Activated naive CD4-positive, alpha-beta T cell (primary cell): ENCODE measurements around the gene LY6G6D.
"Not testable (repeated sequence)": the region's sequence is repeated elsewhere in the genome, so short reads cannot be mapped to it uniquely, and the experiment has no call there.

Experiments used
- DNase-seq, 4 experiments: peaks; one replicate each; lab custom pipeline; 2025; lab: John Stamatoyannopoulos, UW

Gene LY6G6D

DNA sequence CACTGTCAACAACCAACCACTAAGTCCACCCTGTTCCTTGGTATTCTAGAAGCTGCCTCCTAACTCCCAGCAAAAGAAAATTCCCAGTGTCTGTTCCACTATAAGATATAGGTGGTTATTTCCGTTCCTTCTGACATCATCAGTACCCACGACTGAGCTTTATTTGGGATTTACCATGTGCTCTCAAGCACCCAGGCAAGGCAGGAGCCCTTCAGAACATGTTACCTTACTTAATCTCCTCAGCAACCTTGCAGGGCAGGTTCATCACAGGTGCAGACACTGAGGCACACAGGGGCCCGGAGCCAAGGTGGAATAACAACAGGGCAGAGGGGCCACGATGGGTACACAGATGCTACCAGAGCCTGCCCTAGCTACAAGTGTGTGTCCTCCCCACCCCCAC is 22.8 kb upstream of the LY6G6D start:
- no peak for DNase-seq

DNA sequence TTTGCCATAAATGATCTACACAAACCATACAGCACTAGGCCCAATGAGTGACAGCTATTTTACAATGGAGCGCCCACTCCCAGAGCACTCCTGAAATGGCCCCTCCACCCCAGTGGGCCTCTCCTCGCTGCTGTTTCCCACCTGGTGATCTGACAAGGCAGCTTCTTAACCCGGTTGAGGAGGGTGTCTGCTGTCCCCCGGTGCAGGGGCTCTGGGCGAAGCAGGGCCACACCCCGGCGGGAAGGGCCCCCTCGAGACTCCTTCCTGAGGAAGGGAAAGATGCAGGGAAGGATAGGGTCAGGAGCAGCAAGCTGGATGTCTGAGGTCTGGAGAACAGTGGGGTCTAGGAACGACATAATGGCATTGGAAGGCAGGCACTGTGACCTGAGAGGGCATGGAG is 22.3 kb upstream of the LY6G6D start:
- no peak for DNase-seq

DNA sequence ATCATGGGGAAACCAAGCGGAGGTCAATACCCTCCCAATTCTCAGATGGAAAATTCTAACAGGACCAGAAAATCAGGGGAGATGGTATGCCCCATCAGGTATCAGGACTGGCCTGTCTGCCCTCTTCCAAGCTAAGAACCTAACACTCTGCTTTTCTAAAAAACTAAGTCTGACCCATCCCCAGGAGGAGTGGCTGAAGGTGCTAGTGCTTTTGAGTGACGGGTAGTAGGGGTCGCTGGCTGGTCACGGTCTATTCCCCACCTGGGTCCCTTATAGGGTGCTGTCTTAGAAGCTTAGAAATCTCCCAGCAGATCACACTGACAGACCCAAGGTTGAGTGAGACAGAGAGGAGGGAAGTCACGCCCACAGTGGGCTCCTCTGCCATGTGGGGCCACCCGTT is 21.6 kb upstream of the LY6G6D start:
- DNase-seq = no peak

DNA sequence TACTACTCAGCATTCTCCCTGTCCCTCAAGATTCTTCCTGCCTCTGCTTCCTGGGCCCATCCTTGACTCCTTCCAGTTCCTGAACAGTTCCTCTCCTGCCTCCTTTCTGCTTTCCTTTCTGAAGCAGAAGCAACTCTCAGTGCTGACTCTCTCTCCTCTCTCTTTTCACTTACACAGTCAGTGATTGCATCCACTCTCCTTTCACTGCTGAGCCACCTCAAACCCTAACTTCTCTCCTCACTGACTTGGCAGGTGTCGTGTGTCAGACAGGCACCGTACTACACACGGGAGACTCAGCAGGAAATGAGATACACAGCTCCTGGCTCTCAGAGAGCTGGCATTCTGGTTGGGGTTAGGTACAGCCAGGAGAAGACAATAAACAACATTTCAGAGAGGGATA is 17.6 kb upstream of the LY6G6D start:
- DNase-seq = no peak

DNA sequence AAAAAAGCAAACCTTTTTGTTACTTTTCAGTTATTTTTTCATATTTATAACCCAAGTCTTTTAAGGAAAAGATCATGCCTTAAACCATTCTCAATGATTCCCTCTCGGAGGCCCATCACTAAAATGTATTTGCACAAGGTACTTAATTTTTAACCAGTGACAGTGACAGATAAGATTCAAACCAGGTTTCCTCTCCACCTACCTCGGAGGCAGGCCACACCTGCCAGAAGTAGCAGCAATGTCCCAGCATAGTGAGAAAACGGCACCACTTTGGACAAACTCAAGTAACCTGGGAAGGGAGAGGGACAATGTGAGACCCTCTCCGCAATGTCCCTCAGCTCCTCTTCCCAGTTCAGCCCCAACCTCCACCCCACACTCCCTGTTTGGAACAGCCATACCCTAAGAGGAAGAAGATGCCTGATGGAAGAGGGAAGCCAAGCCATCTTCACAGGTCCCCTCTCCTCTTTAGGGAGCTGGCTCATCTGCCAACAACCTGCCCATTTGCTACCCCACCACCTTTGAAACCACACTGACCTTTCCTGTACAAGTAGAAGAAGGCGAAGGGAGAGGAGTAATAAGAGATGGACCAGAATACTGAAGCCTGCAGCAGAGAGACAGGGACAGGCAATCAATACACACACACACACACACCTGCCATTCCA is 14.3 kb upstream of the LY6G6D start:
- DNase-seq = no peak

DNA sequence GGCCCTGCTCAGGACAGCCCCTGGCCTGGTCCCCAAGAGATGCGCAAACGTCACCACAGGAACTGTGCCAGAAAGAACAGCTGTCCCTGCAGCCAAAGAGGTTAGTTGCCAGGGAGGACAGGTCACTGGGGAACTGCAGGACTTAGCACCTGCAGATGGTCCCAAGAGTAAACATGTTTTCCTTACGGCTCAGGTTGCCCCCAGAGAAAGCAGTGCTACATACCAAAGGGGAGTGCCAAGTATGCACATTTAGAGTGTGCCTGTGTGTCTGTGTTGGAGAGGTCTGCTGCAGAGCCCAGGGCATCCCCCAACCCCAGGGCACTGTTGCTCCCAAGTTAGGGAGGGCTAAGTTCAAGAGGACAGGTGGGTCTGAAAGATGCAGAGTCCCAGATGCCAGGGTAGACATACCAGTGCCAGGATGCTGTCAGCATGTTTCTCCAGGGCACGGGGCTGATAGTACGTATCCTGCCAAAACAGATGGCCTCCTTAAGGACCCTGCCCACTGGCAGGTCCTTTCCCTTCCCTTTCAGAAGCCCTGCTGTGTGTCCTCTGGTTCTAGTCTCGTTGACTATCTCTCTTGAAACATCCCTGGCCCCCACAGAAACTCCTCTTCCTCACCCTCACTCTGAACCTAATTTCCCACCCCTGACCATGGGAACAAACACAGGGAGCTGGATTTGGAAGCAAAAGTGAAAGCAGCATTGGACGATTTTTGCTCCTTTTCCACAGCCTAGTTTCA is 13.3 kb upstream of the LY6G6D start:
- no peak for DNase-seq

DNA sequence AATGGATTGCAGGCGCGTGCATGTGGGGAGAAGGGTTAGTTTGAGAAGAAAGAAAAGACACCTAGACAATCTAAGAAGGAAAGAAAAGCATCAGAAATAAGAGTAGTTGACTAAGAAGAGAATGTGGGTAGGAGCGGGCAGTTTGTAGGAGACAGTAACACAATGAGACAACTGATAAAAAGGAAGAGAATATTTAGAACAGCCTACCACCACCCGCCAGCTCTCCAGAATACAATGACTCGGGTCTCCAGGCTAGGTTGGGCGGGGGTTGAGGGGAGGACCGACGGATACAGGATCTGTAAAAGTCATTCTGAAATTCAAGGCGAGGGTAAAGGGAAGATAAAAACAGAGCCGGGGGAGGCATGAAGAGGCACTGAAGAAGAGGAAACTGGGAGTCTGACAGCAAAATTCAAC is 12.7 kb upstream of the LY6G6D start:
- DNase-seq = no peak

DNA sequence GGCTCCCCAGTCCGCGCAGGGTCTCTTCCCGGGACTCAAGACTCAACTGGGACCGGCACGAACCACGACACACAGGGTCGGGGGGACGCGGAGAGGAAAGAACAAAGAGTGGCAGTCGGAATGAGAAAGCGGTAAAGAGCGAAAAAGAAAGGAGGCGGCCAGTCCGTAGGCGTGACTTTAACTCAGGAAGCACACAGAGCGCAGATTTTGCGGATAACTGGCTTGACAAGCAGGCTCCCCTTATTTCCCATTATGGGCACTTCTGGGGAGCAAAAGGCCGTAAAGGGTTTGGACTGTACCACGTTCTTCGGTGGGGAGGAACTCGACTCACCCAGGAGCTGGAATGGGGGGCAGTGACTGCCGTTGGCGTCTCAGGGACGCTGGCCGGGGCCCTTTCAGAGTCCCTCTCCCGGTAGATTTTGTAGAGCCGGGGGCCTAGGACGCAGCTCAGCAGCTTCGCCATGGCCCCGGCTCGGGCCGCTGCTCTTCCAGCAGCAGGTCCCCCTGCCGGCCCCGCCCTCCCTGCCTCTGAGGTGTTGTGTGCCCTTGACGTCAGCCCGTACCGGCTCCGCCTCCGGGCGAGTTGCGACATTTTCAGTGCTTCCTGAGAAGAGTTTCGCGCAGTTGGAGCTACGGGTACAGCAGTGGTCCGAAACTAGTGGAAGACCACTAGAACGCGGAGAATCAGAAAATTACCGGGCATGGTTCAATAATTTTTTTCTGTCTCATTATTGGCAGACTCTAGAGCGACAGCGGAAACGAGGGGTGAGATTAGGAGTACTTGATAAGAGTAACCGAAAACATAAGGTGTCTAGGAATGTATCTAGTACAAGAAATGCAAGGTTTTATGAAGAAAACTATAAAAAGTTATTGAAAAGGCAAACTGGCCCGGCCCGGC is 12.1 kb upstream of the LY6G6D start, which contains the start of gene ABHD16A:
Gene ABHD16A, minus strand, starts transcription at position 506 of the 898 bp plus-strand sequence. Its CDS starts 43 bp downstream, at position 463.
- peak; percentile 74 to 94 (median 84) for DNase-seq

DNA sequence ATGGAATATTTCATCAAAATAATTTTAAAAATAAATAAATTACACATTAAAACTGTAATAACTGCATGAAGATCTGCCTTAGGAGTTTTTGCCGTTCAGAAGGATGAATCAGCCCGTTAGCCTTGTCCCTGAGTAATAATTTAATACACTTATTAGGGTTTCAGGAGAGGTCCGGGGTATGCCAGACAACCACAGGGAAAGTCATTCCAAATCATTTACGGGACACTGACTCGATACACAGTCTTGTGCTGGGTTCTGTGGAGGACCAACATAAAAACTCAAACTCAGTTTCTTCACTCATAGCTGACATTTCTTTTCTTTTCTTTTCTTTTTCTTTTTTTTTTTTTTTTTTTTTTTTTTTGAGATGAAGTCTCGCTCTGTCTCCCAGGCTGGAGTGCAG is 9.2 kb upstream of the LY6G6D start:
- DNase-seq = no peak

DNA sequence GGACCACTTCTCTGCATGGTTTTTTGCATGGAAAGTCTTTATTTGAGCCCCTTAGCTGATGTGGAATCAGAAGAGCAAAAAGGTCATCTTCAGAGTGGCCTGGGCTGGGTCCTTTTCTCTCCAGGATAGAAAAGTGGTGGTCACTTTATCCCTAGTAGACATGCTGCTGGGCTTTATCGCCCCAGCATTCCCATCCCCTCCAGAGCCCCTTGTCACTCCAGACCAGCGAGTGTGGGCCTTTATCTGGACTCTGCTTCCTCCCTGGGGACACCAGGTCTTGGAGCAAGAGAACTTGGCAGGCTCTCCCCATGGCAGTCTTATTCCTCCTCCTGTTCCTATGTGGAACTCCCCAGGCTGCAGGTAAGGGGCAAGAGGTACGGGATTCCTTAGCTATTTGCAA is 8.5 kb upstream of the LY6G6D start, which contains the start of gene LY6G6F:
Gene LY6G6F, plus strand, starts transcription at position 268 of the 400 bp plus-strand sequence. Its CDS starts 41 bp downstream, at position 309.
- DNase-seq = no peak

DNA sequence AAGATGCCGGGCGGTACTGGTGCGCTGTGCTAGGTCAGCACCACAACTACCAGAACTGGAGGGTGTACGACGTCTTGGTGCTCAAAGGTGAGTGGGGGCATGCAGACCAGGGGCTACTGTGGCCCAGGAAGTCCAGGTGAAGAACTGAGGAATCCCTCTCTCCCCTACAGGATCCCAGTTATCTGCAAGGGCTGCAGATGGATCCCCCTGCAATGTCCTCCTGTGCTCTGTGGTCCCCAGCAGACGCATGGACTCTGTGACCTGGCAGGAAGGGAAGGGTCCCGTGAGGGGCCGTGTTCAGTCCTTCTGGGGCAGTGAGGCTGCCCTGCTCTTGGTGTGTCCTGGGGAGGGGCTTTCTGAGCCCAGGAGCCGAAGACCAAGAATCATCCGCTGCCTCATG is 7.4 kb upstream of the LY6G6D start:
- DNase-seq = no peak

DNA sequence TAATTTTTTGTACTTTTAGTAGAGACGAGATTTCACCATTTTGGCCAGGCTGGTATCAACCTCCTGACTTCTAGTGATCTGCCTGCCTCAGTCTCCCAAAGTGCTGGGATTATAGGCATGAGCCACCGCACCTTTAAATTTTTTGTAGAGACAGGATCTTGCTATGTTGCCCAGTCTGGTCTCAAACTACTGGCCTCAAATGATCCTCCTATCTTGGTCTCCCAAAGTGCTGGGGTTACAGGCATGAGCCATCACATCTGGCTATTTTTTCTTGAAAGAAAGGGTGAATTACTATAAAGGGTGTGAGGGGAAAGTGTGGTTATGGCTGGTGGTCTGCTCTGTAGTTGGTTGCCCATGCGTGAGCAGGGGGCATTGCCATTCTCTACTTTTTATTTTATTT is 6.9 kb upstream of the LY6G6D start:
- no peak for DNase-seq

DNA sequence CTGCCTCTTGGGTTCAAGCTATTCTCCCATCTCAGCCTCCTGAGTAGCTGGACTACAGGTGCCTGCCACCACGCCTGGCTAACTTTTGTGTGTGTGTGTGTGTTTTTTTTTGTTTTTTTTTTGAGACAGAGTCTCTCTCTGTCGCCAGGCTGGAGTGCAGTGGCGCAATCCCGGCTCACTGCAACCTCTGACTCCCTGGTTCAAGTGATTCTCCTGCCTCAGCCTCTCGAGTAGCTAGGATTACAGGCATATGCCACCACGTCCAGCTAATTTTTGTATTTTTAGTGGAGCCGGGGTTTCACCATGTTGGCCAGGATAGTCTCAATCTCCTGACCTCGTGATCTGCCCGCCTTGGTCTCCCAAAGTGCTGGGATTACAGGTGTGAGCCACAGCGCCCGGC is 6.0 kb upstream of the LY6G6D start:
- DNase-seq = not testable (repeated sequence)

DNA sequence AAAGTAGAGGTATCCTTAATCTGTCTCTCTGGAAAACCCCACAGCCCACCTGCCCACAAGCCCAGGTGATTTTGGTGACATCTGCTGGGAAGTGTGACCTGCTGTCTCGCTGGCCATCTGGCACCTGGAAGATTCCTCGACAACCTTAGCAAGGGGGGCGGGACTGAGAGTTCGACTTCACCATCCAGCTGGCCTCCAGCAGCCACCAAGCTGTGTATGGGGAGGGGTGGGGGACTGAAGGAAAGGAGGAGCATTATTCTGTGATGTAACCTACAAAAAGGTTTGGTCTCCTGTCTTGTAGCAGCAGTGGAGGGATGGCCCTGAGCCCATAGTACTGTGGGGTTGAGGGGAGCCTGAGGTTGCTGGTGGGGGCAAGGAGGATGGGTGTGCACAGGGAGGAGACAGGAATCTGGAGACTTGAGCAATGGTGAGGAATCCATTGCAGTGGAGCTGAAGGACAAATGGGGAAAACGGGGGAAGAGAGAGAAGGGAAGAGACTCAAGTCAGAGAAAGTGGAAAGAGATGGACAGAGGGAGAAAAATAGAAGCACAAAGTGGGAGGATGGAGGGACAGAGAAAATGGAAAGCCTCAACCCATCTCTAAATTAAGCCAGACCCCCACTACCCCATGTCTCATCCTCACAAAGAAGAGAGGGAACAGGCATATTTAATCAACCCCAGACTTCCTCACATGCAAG is 4.5 kb upstream of the LY6G6D start:
- DNase-seq = no peak

DNA sequence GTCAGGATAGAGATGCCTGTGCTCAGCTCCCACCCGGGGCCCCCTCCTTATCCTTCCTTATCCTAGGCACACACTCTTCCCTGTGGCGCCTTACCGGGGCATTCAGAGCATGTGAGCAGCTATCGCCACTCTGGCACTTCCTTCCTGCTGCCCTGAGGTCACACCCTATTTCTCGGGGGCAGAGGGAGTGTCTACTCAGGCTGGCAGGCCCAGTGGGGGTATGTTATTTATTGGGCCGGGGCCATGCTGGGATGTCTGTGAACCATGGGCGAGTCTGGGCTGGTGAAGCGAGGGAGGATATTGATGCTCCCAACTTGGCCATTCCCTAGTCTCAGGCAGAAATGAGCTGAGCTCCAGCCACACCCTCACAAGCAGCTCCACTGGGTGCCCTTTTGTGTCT is 3.9 kb upstream of the LY6G6D start:
- no peak for DNase-seq

DNA sequence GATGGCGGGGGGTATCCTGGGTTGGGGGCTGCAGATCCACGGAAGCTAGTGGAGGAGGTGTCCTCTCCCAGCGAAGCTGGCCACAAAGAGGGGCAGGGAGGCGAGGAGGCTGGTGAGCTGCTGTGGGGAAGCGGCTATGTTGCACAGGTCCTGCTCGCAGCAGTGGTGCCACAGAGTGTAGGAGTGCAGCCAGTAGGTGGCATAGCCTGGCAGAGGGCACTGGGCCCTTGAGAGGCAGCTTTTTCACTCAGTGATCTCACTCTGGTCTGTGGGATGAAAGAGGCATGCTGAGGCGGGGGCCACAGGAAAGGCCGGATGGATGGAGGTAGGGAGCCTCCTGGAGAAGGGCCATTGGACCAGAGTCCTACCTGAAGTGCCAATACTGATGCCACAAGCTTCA is 2.9 kb upstream of the LY6G6D start:
- DNase-seq = no peak

DNA sequence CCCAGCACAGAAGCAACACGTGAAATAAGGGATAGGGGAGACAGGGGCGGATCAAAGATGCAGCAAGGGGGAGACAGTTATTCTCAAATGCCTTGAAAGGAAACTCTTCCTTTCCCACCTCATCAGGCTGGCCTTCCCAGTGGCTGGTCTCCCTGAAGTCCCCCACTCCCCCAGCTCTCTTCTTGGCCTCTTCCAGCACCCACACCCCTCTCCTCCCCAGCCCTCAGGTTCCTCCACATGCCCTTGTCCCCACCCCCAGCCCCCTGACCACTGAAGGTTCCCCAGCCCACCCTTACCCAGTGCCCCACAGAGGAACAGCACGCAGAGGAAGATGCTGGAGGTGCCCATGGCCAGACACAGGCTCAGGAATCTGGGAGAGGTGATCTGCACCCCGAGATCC is 1.7 kb upstream of the LY6G6D start:
- no peak for DNase-seq

DNA sequence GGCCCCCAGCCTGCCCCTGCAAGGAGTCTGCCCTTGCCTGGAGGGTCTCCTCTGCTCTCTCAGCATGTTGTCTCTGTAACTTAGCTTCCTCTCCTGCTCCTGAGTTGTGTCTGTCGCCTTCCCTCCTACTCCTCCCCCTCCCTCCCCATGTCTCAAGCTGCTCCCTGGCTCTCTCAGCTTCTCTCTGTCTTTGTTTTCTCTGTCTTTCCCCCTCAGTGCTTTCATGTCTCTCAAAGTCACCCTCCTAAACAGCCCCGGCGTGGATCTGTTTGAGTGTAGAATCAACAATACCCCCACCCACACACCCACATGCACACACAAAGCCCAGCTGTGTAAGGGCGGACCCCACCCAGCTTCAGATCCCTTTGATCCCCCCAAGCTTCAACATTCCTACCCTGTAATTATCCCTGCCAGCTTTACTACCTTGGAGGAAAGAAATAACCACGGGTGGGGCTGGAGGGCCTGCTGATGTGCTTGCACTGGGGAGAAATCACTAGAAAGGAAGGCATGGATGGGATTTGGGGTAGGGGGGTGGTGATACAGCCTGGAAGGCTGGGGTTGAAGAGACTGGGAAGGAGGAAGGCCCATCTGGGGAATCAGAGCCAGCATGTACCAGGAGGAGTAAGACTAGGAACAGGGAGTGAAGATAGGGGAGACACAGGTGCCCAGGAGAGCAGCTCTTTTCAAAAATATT is 1.0 kb upstream of the LY6G6D start:
- no peak for DNase-seq

DNA sequence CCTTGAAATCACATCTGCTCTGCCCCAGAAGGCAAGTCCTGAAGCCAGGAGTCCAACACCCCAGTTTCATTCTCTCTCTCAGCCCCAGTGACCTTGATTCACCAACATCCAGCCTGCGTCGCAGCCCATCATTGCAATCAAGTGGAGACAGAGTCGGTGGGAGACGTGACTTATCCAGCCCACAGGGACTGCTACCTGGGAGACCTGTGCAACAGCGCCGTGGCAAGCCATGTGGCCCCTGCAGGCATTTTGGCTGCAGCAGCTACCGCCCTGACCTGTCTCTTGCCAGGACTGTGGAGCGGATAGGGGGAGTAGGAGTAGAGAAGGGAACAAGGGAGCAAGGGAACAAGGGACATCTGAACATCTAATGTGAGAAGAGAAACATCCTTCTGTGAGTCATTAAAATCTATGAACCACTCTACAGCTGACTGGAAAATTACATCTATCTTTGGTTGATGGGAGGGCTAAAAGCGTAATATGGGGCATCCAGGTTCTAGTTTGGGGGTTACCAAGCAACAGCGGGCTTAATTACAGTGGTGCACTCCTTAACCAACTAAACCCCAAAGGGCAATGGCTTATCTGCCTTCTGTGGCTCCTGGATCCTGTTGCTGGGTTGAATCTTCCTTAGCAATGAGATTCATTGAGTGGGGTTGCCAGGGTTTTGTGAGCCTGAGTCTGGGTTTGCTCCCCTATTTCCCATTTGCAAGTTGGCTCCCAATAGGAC is 2.5 kb downstream of the LY6G6D start:
- no peak for DNase-seq

DNA sequence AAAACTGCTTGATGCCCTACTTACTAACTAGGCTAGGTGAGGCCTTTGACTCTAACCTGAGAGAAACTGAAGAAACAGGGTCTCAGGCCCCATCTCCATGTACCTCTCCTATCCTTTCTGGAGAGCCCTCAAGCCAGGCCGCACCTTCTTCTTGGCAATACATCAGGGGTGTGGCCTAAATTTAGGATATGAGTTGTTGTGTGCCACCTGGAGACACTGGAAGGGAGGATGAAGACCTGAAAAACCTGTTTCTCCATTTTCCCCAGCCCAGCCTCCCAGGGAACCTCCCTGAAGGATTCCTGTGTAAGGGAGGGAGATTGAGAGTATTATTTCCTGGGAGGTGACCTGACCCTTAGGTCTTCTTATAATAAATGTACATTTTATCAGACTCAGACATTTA is 3.1 kb downstream of the LY6G6D start:
- no peak for DNase-seq

DNA sequence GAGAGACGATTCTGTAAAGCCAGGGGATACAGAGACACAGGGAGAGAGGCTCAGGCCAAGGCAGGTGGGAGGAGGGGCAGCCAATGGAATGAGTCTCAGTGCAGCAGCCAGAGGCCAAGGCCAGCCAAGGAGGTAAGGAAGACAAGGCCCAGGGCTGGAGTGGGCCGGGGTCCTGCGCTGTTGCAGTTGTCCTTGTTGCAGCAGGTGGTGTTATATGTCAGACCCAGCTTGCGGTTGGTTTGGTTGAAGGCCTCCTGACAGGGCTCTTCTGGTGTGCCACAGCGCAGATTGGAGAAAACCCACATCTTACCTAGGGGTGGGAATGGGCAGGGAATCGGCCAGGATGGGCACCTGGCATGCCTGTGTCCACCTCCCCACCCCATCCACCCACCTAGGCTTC is 3.9 kb downstream of the LY6G6D start:
- DNase-seq = no peak
